HEK293 (cell line): Measurements from ENCODE around the gene ITSN2.

Experiments used
- CTCF ChIA-PET: fragments of 350-600 bp; formaldehyde crosslinking; extraction: SDS; loops from one replicate; lab custom pipeline; 2021; ENCODE audit warnings: antibody characterized with exemption; lab: Yijun Ruan, JAX
- POLR2A ChIA-PET: fragments of 300-600 bp; formaldehyde crosslinking; extraction: SDS; loops from one replicate; lab custom pipeline; 2020; ENCODE audit warnings: antibody characterized with exemption, inconsistent platforms; lab: Yijun Ruan, JAX
- H3K27ac ChIP-seq: fragments of 200-500 bp; sonication (Bioruptor generic); 2 replicates; pipeline ENCODE4 v1.5.1; 2014; ENCODE audit warnings: low read depth, low read length, control low read depth, inconsistent platforms; ENCODE audit errors: extremely low read depth
- H3K36me3 ChIP-seq, 2 experiments: fragments of 200-500 bp in 1 of 2; sonication (Bioruptor generic) in 1 of 2; 1 replicate in 1 of 2; 2 replicates in 1 of 2; pipeline ENCODE4 v1.5.1; 2014 to 2017; ENCODE audit warnings: inconsistent platforms in 2 of 2, low read length in 2 of 2; ENCODE audit not compliant: control insufficient read depth in 2 of 2, insufficient read depth in 1 of 2
- H3K4me1 ChIP-seq: fragments of 200-500 bp; sonication (Bioruptor generic); 2 replicates; pipeline ENCODE4 v1.5.1; 2014; ENCODE audit warnings: mild to moderate bottlenecking, low read length, inconsistent platforms; ENCODE audit not compliant: control insufficient read depth, insufficient read depth
- H3K4me3 ChIP-seq: 2 replicates; pipeline ENCODE4 v1.5.1; 2011; ENCODE audit warnings: low read depth, mild to moderate bottlenecking, control low read depth, low read length, moderate library complexity
- H3K9me3 ChIP-seq: fragments of 200-500 bp; sonication (Bioruptor generic); 2 replicates; pipeline ENCODE4 v1.5.1; 2014; ENCODE audit warnings: low read depth, low read length, inconsistent platforms; ENCODE audit not compliant: control insufficient read depth, insufficient read depth
- EGR2 ChIP-seq: fragments of 450-650 bp; formaldehyde crosslinking; IDR thresholded peaks from 2 replicates; pipeline ENCODE4 v1.5.1; 2016; ENCODE audit warnings: low read depth, missing biosample characterization, missing genetic modification characterization
- GLI4 ChIP-seq: fragments of 450-650 bp; formaldehyde crosslinking; IDR thresholded peaks from 2 replicates; pipeline ENCODE4 v1.5.1; 2016; ENCODE audit warnings: missing biosample characterization, missing genetic modification characterization
- GLIS1 ChIP-seq: fragments of 450-650 bp; formaldehyde crosslinking; IDR thresholded peaks from 2 replicates; pipeline ENCODE4 v1.5.1; 2016; ENCODE audit warnings: missing biosample characterization, missing genetic modification characterization
- HOXD13 ChIP-seq: sonication (generic); formaldehyde crosslinking; IDR thresholded peaks from 2 replicates; pipeline ENCODE4 v1.8.0; 2022; ENCODE audit warnings: missing genetic modification reagents, borderline replicate concordance
- KLF8 ChIP-seq: fragments of 450-650 bp; formaldehyde crosslinking; IDR thresholded peaks from 2 replicates; pipeline ENCODE4 v1.5.1; 2016; ENCODE audit warnings: missing biosample characterization, missing genetic modification characterization
- PRDM1 ChIP-seq: fragments of 450-650 bp; formaldehyde crosslinking; IDR thresholded peaks from 2 replicates; pipeline ENCODE4; 2016; ENCODE audit warnings: missing biosample characterization, missing genetic modification characterization
- TCF7L2 ChIP-seq: IDR thresholded peaks from 2 replicates; pipeline ENCODE4 v1.6.1; 2011; ENCODE audit warnings: low read depth, mild to moderate bottlenecking, inconsistent platforms, low read length, moderate library complexity, borderline replicate concordance
- YY2 ChIP-seq: fragments of 450-650 bp; formaldehyde crosslinking; IDR thresholded peaks from 2 replicates; pipeline ENCODE4 v1.5.1; 2016; ENCODE audit warnings: missing biosample characterization, missing genetic modification characterization
- ZBTB1 ChIP-seq: fragments of 450-650 bp; formaldehyde crosslinking; IDR thresholded peaks from 2 replicates; pipeline ENCODE4 v1.5.1; 2016; ENCODE audit warnings: missing biosample characterization, missing genetic modification characterization
- ZBTB17 ChIP-seq: fragments of 450-650 bp; formaldehyde crosslinking; IDR thresholded peaks from 2 replicates; pipeline ENCODE4 v1.5.1; 2016; ENCODE audit warnings: missing biosample characterization, missing genetic modification characterization
- ZFP41 ChIP-seq: fragments of 450-650 bp; formaldehyde crosslinking; IDR thresholded peaks from 2 replicates; pipeline ENCODE4 v1.5.1; 2016; ENCODE audit warnings: missing biosample characterization, missing genetic modification characterization, borderline replicate concordance
- ZFP69B ChIP-seq: fragments of 450-650 bp; formaldehyde crosslinking; IDR thresholded peaks from 2 replicates; pipeline ENCODE4 v1.5.1; 2016; ENCODE audit warnings: missing biosample characterization, missing genetic modification characterization
- ZNF221 ChIP-seq: fragments of 450-650 bp; formaldehyde crosslinking; IDR thresholded peaks from 2 replicates; pipeline ENCODE4 v1.5.1; 2017; ENCODE audit warnings: missing biosample characterization, missing genetic modification characterization, borderline replicate concordance
- ZNF24 ChIP-seq: fragments of 450-650 bp; formaldehyde crosslinking; IDR thresholded peaks from 2 replicates; pipeline ENCODE4 v1.5.1; 2016; ENCODE audit warnings: missing biosample characterization, missing genetic modification characterization
- ZNF311 ChIP-seq: fragments of 450-650 bp; formaldehyde crosslinking; IDR thresholded peaks from 2 replicates; pipeline ENCODE4 v1.5.1; 2017; ENCODE audit warnings: missing biosample characterization, missing genetic modification characterization, borderline replicate concordance
- ZNF324 ChIP-seq: fragments of 450-650 bp; formaldehyde crosslinking; IDR thresholded peaks from 2 replicates; pipeline ENCODE4 v1.5.1; 2016; ENCODE audit warnings: missing biosample characterization, missing genetic modification characterization
- ZNF335 ChIP-seq: fragments of 450-650 bp; formaldehyde crosslinking; conservative IDR thresholded peaks from 2 replicates; pipeline ENCODE4 v1.5.1; 2016; ENCODE audit warnings: missing biosample characterization, missing genetic modification characterization
- ZNF391 ChIP-seq: fragments of 450-650 bp; formaldehyde crosslinking; IDR thresholded peaks from 2 replicates; pipeline ENCODE4 v1.5.1; 2016; ENCODE audit warnings: low read depth, missing biosample characterization, missing genetic modification characterization, borderline replicate concordance
- ZNF416 ChIP-seq: fragments of 450-650 bp; formaldehyde crosslinking; IDR thresholded peaks from 2 replicates; pipeline ENCODE4 v1.5.1; 2016; ENCODE audit warnings: missing biosample characterization, missing genetic modification characterization
- ZNF433 ChIP-seq: fragments of 450-650 bp; formaldehyde crosslinking; IDR thresholded peaks from 2 replicates; pipeline ENCODE4 v1.5.1; 2016; ENCODE audit warnings: missing biosample characterization, missing genetic modification characterization, low read depth
- ZNF473 ChIP-seq: fragments of 450-650 bp; formaldehyde crosslinking; IDR thresholded peaks from 2 replicates; pipeline ENCODE4 v1.5.1; 2017; ENCODE audit warnings: missing biosample characterization, missing genetic modification characterization
- ZNF548 ChIP-seq: fragments of 450-650 bp; formaldehyde crosslinking; IDR thresholded peaks from 2 replicates; pipeline ENCODE4 v1.5.1; 2016; ENCODE audit warnings: missing biosample characterization, missing genetic modification characterization
- ZNF560 ChIP-seq: fragments of 450-650 bp; formaldehyde crosslinking; IDR thresholded peaks from 2 replicates; pipeline ENCODE4 v1.5.1; 2017; ENCODE audit warnings: missing biosample characterization, missing genetic modification characterization, borderline replicate concordance
- ZNF571 ChIP-seq: fragments of 450-650 bp; formaldehyde crosslinking; IDR thresholded peaks from 2 replicates; pipeline ENCODE4 v1.5.0; 2017; ENCODE audit warnings: missing biosample characterization, missing genetic modification characterization
- ZNF596 ChIP-seq: fragments of 450-650 bp; IDR thresholded peaks from 2 replicates; pipeline ENCODE4 v1.5.0; 2018; ENCODE audit warnings: missing biosample characterization, mild to moderate bottlenecking, missing genetic modification characterization, moderate library complexity
- ZNF626 ChIP-seq: fragments of 450-650 bp; sonication (Bioruptor Pico); formaldehyde crosslinking; IDR thresholded peaks from 2 replicates; pipeline ENCODE4 v1.5.1; 2018; ENCODE audit warnings: missing biosample characterization, missing genetic modification characterization, inconsistent platforms
- TF ChIP-seq, protein P1 (sequence below): fragments of 450-650 bp; formaldehyde crosslinking; IDR thresholded peaks from 2 replicates; pipeline ENCODE4 v1.5.1; 2016; ENCODE audit warnings: missing biosample characterization, missing genetic modification characterization
- TF ChIP-seq, protein P2 (sequence below): fragments of 450-650 bp; formaldehyde crosslinking; IDR thresholded peaks from 2 replicates; pipeline ENCODE4 v1.5.1; 2016; ENCODE audit warnings: missing biosample characterization, missing genetic modification characterization, borderline replicate concordance

The ITSN2 gene

DNA sequence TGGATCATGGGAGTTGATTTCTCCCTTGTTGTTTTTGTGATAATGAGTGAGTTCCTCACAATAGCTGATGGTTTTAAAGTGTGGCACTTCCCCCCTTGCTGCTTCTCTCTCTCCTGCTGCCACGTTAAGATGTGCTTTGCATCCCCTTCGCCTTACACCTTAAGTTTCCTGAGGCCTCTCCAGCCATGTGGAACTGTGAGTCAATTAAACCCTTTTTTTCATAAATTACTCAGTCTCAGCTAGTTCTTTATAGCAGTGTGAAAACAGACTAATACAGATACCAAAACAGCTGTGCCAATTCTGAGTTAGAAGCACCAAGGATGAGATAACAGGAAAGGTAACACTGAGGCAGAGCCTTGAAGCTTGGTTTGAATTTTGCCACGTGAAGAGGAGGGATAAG, 44.7 kb downstream of the ITSN2 start (continued):
- TF ChIP-seq ZNF596 (tag by site-specific recombination) (no peak), HOXD13 (CRISPR knock-in tag) (no peak), ZNF221 (tag by site-specific recombination) (no peak), ZNF416 (tag by site-specific recombination) (no peak), ZNF324 (tag by site-specific recombination) (no peak), ZNF311 (no peak)
- TF ChIP-seq, protein P1, sequence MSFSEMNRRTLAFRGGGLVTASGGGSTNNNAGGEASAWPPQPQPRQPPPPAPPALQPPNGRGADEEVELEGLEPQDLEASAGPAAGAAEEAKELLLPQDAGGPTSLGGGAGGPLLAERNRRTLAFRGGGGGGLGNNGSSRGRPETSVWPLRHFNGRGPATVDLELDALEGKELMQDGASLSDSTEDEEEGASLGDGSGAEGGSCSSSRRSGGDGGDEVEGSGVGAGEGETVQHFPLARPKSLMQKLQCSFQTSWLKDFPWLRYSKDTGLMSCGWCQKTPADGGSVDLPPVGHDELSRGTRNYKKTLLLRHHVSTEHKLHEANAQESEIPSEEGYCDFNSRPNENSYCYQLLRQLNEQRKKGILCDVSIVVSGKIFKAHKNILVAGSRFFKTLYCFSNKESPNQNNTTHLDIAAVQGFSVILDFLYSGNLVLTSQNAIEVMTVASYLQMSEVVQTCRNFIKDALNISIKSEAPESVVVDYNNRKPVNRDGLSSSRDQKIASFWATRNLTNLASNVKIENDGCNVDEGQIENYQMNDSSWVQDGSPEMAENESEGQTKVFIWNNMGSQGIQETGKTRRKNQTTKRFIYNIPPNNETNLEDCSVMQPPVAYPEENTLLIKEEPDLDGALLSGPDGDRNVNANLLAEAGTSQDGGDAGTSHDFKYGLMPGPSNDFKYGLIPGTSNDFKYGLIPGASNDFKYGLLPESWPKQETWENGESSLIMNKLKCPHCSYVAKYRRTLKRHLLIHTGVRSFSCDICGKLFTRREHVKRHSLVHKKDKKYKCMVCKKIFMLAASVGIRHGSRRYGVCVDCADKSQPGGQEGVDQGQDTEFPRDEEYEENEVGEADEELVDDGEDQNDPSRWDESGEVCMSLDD (tag by site-specific recombination) = no peak

DNA sequence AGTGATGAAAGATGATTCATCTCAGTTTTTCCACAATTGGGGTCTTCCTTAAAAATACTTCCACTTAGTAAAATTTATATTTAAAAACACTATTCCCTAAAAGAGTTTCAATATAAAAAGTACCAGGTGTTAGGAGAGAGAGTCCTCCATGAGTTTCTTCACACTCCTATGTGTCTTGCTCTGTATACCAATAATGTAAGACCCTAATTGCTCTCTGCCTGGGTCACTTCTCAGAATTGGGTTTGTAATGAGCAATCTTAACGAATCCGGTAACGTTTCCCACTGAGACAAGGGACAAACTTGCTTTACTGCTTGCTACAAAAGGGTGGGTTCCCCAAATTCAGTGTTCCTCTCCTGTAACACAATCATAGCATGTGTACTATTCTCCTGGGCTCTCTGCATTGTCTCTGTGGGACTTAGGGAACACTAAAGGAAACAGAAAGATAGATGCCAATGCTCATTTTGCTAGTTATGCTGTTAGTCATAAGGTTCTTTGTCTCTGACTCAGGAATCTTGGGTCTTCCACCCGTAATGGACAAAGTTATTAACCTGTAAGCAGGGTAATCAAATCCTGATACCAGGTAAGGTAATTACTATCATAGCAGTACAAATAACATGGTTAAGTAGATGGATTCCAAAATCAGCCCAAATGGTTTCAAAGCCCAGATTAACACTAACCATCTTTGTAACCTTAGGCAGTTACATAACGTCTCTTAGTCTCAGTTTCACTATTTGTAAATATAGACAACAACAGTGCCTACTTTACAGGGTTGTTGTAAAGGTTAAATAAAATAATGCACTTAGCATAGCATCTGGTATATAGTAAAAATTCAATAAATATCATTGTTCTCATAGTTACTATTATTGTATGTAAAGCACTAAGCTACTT, 46.3 kb downstream of the ITSN2 start:
- Histone ChIP-seq H3K36me3 (peaks cover 0 to 14% of the 10 kb centered on the region in 2 experiments; a peak in 2 of 3 replicates), H3K9me3 (no peaks in the 10 kb centered on the region), H3K4me1 (peaks cover 7% of the 10 kb centered on the region; the same call in 1 of the 2 replicates), H3K4me3 (no peak overlapping the region), H3K27ac (no peak overlapping the region)
- ChIA-PET POLR2A (no interaction called here), CTCF (no interaction called here)
- TF ChIP-seq ZNF473 (tag by site-specific recombination) = no peak
- TF ChIP-seq ZBTB17 (tag by site-specific recombination) = 0 out of 2 replicates have a peak, but pooled peaks have one; percentile 22

GRCh38 chr2:24307961-24308360, 52.4 kb downstream of the ITSN2 start:
- H3K4me3 ChIP-seq = no peak overlapping the region
- H3K36me3 ChIP-seq = peaks cover 0 to 43% of the 10 kb centered on the region in 2 experiments; a peak in 2 of 3 replicates
- H3K4me1 ChIP-seq = no peaks in the 10 kb centered on the region
- POLR2A ChIA-PET = no interaction called here
- CTCF ChIA-PET = interaction anchor here (1.2 kb wide), 1 partner anchor 43 kb away, joined by 3 read pairs; no protein-coding TSS in a partner anchor
- no peak overlapping the region for H3K27ac ChIP-seq
- no peaks in the 10 kb centered on the region for H3K9me3 ChIP-seq
- TF ChIP-seq ZNF324 (tag by site-specific recombination) = no peak
- TF ChIP-seq EGR2 = no peak
- no peak for TF ChIP-seq ZNF391 (tag by site-specific recombination)
- no peak for TF ChIP-seq ZNF548 (tag by site-specific recombination)
- TF ChIP-seq GLI4 = no peak
- no peak for TF ChIP-seq ZNF626
- TF ChIP-seq ZNF433 (tag by site-specific recombination) = no peak
- no peak for TF ChIP-seq GLIS1
- TF ChIP-seq, all 188 proteins: peak for 0

DNA sequence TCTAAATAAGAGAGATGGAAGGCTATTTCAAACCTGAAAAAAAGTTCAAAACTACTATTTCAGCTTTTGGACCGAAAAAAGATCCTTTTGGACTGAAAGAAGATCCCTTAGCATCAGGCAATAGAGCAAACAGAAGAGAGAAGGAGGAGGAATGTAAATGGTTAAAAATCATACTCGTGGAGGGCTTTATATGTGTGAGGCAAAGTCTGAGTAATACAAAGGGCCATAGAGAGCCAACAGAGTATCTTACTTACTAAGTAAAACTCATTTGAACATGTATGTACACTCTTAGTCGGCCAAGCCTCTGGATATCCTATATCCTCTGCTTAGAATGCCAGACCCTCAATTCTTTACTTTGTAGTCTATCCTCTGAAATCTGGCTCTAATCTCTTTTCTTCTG, 55.7 kb downstream of the ITSN2 start:
- ChIA-PET CTCF (no interaction called here), POLR2A (no interaction called here)
- no peak overlapping the region for H3K27ac ChIP-seq
- H3K4me3 ChIP-seq = no peak overlapping the region
- no peaks in the 10 kb centered on the region for H3K4me1 ChIP-seq
- H3K36me3 ChIP-seq = peaks cover 19 to 56% of the 10 kb centered on the region in 2 experiments
- H3K9me3 ChIP-seq = no peaks in the 10 kb centered on the region
- TF ChIP-seq ZFP69B (tag by site-specific recombination) (no peak), ZNF335 (no peak), ZBTB1 (tag by site-specific recombination) (no peak), ZNF24 (tag by site-specific recombination) (no peak), ZFP41 (tag by site-specific recombination) (no peak), ZNF560 (tag by site-specific recombination) (no peak), PRDM1 (tag by site-specific recombination) (no peak), ZNF571 (tag by site-specific recombination) (no peak), TCF7L2 (no peak), KLF8 (no peak), YY2 (tag by site-specific recombination) (no peak)
- TF ChIP-seq, protein P2, sequence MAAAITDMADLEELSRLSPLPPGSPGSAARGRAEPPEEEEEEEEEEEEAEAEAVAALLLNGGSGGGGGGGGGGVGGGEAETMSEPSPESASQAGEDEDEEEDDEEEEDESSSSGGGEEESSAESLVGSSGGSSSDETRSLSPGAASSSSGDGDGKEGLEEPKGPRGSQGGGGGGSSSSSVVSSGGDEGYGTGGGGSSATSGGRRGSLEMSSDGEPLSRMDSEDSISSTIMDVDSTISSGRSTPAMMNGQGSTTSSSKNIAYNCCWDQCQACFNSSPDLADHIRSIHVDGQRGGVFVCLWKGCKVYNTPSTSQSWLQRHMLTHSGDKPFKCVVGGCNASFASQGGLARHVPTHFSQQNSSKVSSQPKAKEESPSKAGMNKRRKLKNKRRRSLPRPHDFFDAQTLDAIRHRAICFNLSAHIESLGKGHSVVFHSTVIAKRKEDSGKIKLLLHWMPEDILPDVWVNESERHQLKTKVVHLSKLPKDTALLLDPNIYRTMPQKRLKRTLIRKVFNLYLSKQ (tag by site-specific recombination) = no peak
